PC-3 (cell line): ENCODE measurements around the gene GAB2. TPM values are rescaled to one million over a fixed set of nuclear protein-coding genes. Genes with fewer than 3 reads are reported as not detected.

Source experiments
- ATAC-seq: fragments of 200-7000 bp; cut with Tn5 transposase; 2 replicates; pipeline ENCODE4 v1.9.1; 2020; ENCODE audit warnings: mild to moderate bottlenecking, moderate library complexity
- BruUV-seq: library from RNA; stranded (reverse); fragments of 400-500 nt; replicated peaks from 2 replicates; lab custom pipeline; 2021; lab: Mats Ljungman, UMichigan
- CTCF ChIA-PET: fragments of 300-600 bp; sonication (Branson Sonifier 250); formaldehyde crosslinking; loops from one replicate; lab custom pipeline; 2022; ENCODE audit warnings: antibody characterized with exemption; lab: Charles Lee
- POLR2A ChIA-PET: fragments of 300-600 bp; sonication (Branson Sonifier 250); formaldehyde crosslinking; loops from one replicate; lab custom pipeline; 2022; ENCODE audit warnings: antibody characterized with exemption; ENCODE audit not compliant: unreplicated experiment; lab: Charles Lee
- DNase-seq: peaks from one replicate; pipeline ENCODE4 v3.0.0-alpha.2; 2015
- H2AFZ ChIP-seq: fragments of 300-600 bp; sonication (generic); 2 replicates; pipeline ENCODE4 v1.6.0; 2016; ENCODE audit warnings: antibody characterized with exemption, low read length
- H3F3A ChIP-seq: fragments of 300-600 bp; sonication (generic); one replicate; pipeline ENCODE4 v1.6.0; 2017; ENCODE audit warnings: antibody characterized with exemption, low read length, control low read depth, mild to moderate bottlenecking; ENCODE audit not compliant: unreplicated experiment
- H3K27ac ChIP-seq: fragments of 300-600 bp; sonication (generic); 2 replicates; pipeline ENCODE4 v1.5.1; 2016; ENCODE audit warnings: mild to moderate bottlenecking, low read length
- H3K27me3 ChIP-seq: fragments of 300-600 bp; sonication (generic); 2 replicates; pipeline ENCODE4 v1.6.1; 2016; ENCODE audit warnings: low read length, mixed read lengths
- H3K36me3 ChIP-seq: fragments of 300-600 bp; sonication (generic); 2 replicates; pipeline ENCODE4 v1.6.1; 2016; ENCODE audit warnings: low read depth, mixed run types, low read length, mixed read lengths
- H3K4me1 ChIP-seq: fragments of 300-600 bp; sonication (generic); 2 replicates; pipeline ENCODE4 v1.5.1; 2016; ENCODE audit warnings: low read length; ENCODE audit not compliant: insufficient read depth
- H3K4me2 ChIP-seq: fragments of 300-600 bp; sonication (generic); 2 replicates; pipeline ENCODE4 v1.6.0; 2016; ENCODE audit warnings: low read length
- H3K4me3 ChIP-seq: fragments of 300-600 bp; sonication (generic); 2 replicates; pipeline ENCODE4 v1.5.1; 2016; ENCODE audit warnings: mild to moderate bottlenecking, low read length, mixed read lengths
- H3K79me2 ChIP-seq: fragments of 300-600 bp; sonication (generic); 2 replicates; pipeline ENCODE4 v1.6.1; 2017; ENCODE audit warnings: low read length, mixed read lengths
- H3K9ac ChIP-seq: fragments of 300-600 bp; sonication (generic); 2 replicates; pipeline ENCODE4 v1.6.0; 2016; ENCODE audit warnings: mild to moderate bottlenecking, low read length
- H3K9me2 ChIP-seq: fragments of 300-600 bp; sonication (generic); replicated peaks from 2 replicates; pipeline ENCODE4 v1.6.1; 2016; ENCODE audit warnings: mixed run types, low read length, mixed read lengths
- H3K9me3 ChIP-seq: fragments of 300-600 bp; sonication (generic); 2 replicates; pipeline ENCODE4 v1.6.1; 2016; ENCODE audit warnings: low read length, mixed read lengths
- H4K20me1 ChIP-seq: fragments of 300-600 bp; sonication (generic); 2 replicates; pipeline ENCODE4 v1.6.1; 2016; ENCODE audit warnings: low read length, mixed read lengths
- CTCF ChIP-seq: fragments of 300-600 bp; sonication (generic); conservative IDR thresholded peaks from 2 replicates; pipeline ENCODE4 v1.5.1; 2017; ENCODE audit warnings: antibody characterized with exemption, low read depth, mild to moderate bottlenecking, low read length
- EZH2 ChIP-seq: fragments of 300-600 bp; sonication (generic); IDR thresholded peaks from one replicate; pipeline ENCODE4 v1.6.1; 2017; ENCODE audit warnings: antibody characterized with exemption, mild to moderate bottlenecking, low read length; ENCODE audit not compliant: unreplicated experiment
- EZH2phosphoT487 ChIP-seq: fragments of 300-600 bp; sonication (generic); IDR thresholded peaks from 2 replicates; pipeline ENCODE4 v1.6.1; 2018; ENCODE audit warnings: mild to moderate bottlenecking, antibody characterized with exemption, low read length, borderline replicate concordance
- intact Hi-C: fragments of 100-400 bp; cut with micrococcal nuclease; formaldehyde crosslinking; loops from 2 replicates; pipeline ENCODE4 v1.9.0; 2023
- total RNA-seq: library from RNA; depleted of rRNA; stranded (reverse); fragments of >200 nt; gene quantifications from 2 replicates; pipeline ENCODE4 v1.2.3, GENCODE V29; 2014

GAB2 gene
- total RNA-seq, 1 experiment from 2014 or later, result 7.1 TPM

GRCh38 chr11:78426845-78427244, 9.2 kb upstream of the GAB2 start:
- POLR2A ChIA-PET, result no interaction called here
- BruUV-seq, result no TSS peak
- TF ChIP-seq EZH2phosphoT487, result no peak
- no peak for TF ChIP-seq CTCF
- no peak for TF ChIP-seq EZH2
- H3K27me3 ChIP-seq, result no peaks in the 10 kb centered on the region
- 0 out of 2 replicates have a peak, but pooled peaks cover 2% of the 10 kb centered on the region for H3K36me3 ChIP-seq
- H4K20me1 ChIP-seq, result no peaks in the 10 kb centered on the region
- H3K27ac ChIP-seq, result no peak overlapping the region
- H3F3A ChIP-seq, result no peaks in the 10 kb centered on the region
- H3K4me2 ChIP-seq, result no peak overlapping the region
- no peak overlapping the region for H3K4me3 ChIP-seq
- CTCF ChIA-PET, result no interaction called here
- 0 out of 2 replicates have a peak, but pooled peaks cover 6% of the 10 kb centered on the region for H3K4me1 ChIP-seq
- H3K9ac ChIP-seq, result no peak overlapping the region
- intact Hi-C loops, result no loop called here
- H3K79me2 ChIP-seq, result no peaks in the 10 kb centered on the region
- DNase-seq, result no peak
- no peaks in the 10 kb centered on the region for H3K9me3 ChIP-seq
- H3K9me2 ChIP-seq, result no peaks in the 10 kb centered on the region
- ATAC-seq, result no peak
- no peak overlapping the region for H2AFZ ChIP-seq

GRCh38 chr11:78425399-78426070, 7.9 kb upstream of the GAB2 start:
- H3K9me2 ChIP-seq, result no peaks in the 10 kb centered on the region
- TF ChIP-seq CTCF (no peak), EZH2phosphoT487 (no peak)
- H3K4me3 ChIP-seq, result no peak overlapping the region
- H3K9ac ChIP-seq, result no peak overlapping the region
- no TSS peak for BruUV-seq
- DNase-seq (no peak), ATAC-seq (no peak)
- H3K9me3 ChIP-seq, result no peaks in the 10 kb centered on the region
- H3K36me3 ChIP-seq, result no peaks in the 10 kb centered on the region
- H3K4me1 ChIP-seq, result 0 out of 2 replicates have a peak, but pooled peaks cover 6% of the 10 kb centered on the region
- intact Hi-C loops, result no loop called here
- no peak overlapping the region for H3K27ac ChIP-seq
- no peaks in the 10 kb centered on the region for H3K79me2 ChIP-seq
- H3K4me2 ChIP-seq, result no peak overlapping the region
- ChIA-PET CTCF (no interaction called here), POLR2A (no interaction called here)
- H3K27me3 ChIP-seq, result no peaks in the 10 kb centered on the region
- no peak overlapping the region for H2AFZ ChIP-seq
- H3F3A ChIP-seq, result no peaks in the 10 kb centered on the region
- no peaks in the 10 kb centered on the region for H4K20me1 ChIP-seq
